A673 (cell line): Measurements from ENCODE around the gene PPP1R12A. TPM values are rescaled to one million over a fixed set of nuclear protein-coding genes. Genes with fewer than 3 reads are reported as not detected.

Experiments
- BruUV-seq: library from RNA; stranded (reverse); fragments of 400-500 nt; replicated peaks from 2 replicates; lab custom pipeline; 2021; lab: Mats Ljungman, UMichigan
- CTCF ChIA-PET: fragments of 300-600 bp; sonication (Branson Sonifier 250); formaldehyde crosslinking; loops from one replicate; lab custom pipeline; 2022; ENCODE audit warnings: antibody characterized with exemption; lab: Charles Lee
- POLR2A ChIA-PET: fragments of 300-600 bp; sonication (Branson Sonifier 250); formaldehyde crosslinking; loops from one replicate; lab custom pipeline; 2022; ENCODE audit warnings: antibody characterized with exemption; ENCODE audit not compliant: low non-redundant PET; lab: Charles Lee
- DNase-seq: peaks from one replicate; pipeline ENCODE4 v3.0.0-alpha.2; 2015; ENCODE audit warnings: low spot score
- H3K27ac ChIP-seq: fragments of 200-600 bp; sonication (generic); 2 replicates; pipeline ENCODE4 v1.5.1; 2016; ENCODE audit warnings: mixed run types, low read depth, mild to moderate bottlenecking, mixed read lengths, antibody characterized with exemption, low read length; ENCODE audit not compliant: poor library complexity, severe bottlenecking
- H3K27me3 ChIP-seq: fragments of 200-600 bp; sonication (generic); replicated peaks from 2 replicates; pipeline ENCODE4 v1.6.1; 2017; ENCODE audit warnings: mixed run types, low read depth, mild to moderate bottlenecking, mixed read lengths, antibody characterized with exemption, low read length; ENCODE audit not compliant: insufficient read depth, poor library complexity
- H3K36me3 ChIP-seq: fragments of 200-600 bp; sonication (generic); 2 replicates; pipeline ENCODE4 v1.6.1; 2016; ENCODE audit warnings: mixed run types, mild to moderate bottlenecking, mixed read lengths, antibody characterized with exemption, low read length; ENCODE audit not compliant: insufficient read depth, poor library complexity, severe bottlenecking
- H3K4me1 ChIP-seq: fragments of 200-600 bp; sonication (generic); 2 replicates; pipeline ENCODE4 v1.6.1; 2017; ENCODE audit warnings: mixed run types, mild to moderate bottlenecking, mixed read lengths, antibody characterized with exemption, low read length; ENCODE audit not compliant: insufficient read depth, poor library complexity, severe bottlenecking
- H3K4me3 ChIP-seq: fragments of 200-600 bp; sonication (generic); 2 replicates; pipeline ENCODE4 v1.5.1; 2016; ENCODE audit warnings: low read depth, mixed run types, mild to moderate bottlenecking, mixed read lengths, low read length; ENCODE audit not compliant: poor library complexity, severe bottlenecking
- H3K9me3 ChIP-seq: fragments of 200-600 bp; sonication (generic); 2 replicates; pipeline ENCODE4 v1.6.1; 2016; ENCODE audit warnings: mixed run types, low read depth, mild to moderate bottlenecking, mixed read lengths, antibody characterized with exemption, low read length; ENCODE audit not compliant: poor library complexity, severe bottlenecking
- CTCF ChIP-seq: fragments of 300-800, 200-600 bp; sonication (generic); conservative IDR thresholded peaks from 2 replicates; pipeline ENCODE4 v1.5.1; 2017; ENCODE audit warnings: low read depth, mild to moderate bottlenecking, antibody characterized with exemption, low read length, moderate library complexity, mixed read lengths
- EZH2 ChIP-seq: fragments of 200-600 bp; sonication (generic); IDR thresholded peaks from 2 replicates; pipeline ENCODE4 v1.6.1; 2017; ENCODE audit warnings: borderline replicate concordance, low read depth, mild to moderate bottlenecking, mixed read lengths, antibody characterized with exemption, low read length; ENCODE audit not compliant: poor library complexity, severe bottlenecking
- intact Hi-C: fragments of 100-400 bp; cut with micrococcal nuclease; formaldehyde crosslinking; loops from one replicate; pipeline ENCODE4 v1.10.0; 2022; ENCODE audit not compliant: unreplicated experiment
- total RNA-seq: library from RNA; stranded (reverse); gene quantifications from 2 replicates; pipeline ENCODE4 v1.2.3, GENCODE V29; 2021

Gene PPP1R12A
- total RNA-seq, 1 experiment from 2014 or later, result 80.8 TPM

GRCh38 chr12:79857675-79858074 lies 77.2 kb downstream of the PPP1R12A start:
- Histone ChIP-seq H3K27me3 (no peaks in the 10 kb centered on the region), H3K36me3 (peaks cover 5% of the 10 kb centered on the region), H3K9me3 (no peaks in the 10 kb centered on the region), H3K27ac (no peak overlapping the region), H3K4me3 (no peak overlapping the region), H3K4me1 (no peaks in the 10 kb centered on the region)
- ChIA-PET POLR2A (no interaction called here), CTCF (no interaction called here)
- DNase-seq, result no peak
- TF ChIP-seq CTCF (no peak), EZH2 (no peak)
- intact Hi-C loops, result no loop called here
- BruUV-seq, result no TSS peak

GRCh38 chr12:79850610-79851299 lies 84.1 kb downstream of the PPP1R12A start:
- no peak for DNase-seq
- peaks cover 19% of the 10 kb centered on the region for H3K9me3 ChIP-seq
- POLR2A ChIA-PET, result no interaction called here
- H3K36me3 ChIP-seq, result no peaks in the 10 kb centered on the region
- no peak overlapping the region for H3K27ac ChIP-seq
- H3K4me1 ChIP-seq, result peaks cover 22% of the 10 kb centered on the region
- CTCF ChIA-PET, result no interaction called here
- no peak for TF ChIP-seq EZH2
- intact Hi-C loops, result no loop called here
- H3K4me3 ChIP-seq, result no peak overlapping the region
- no peaks in the 10 kb centered on the region for H3K27me3 ChIP-seq
- BruUV-seq, result no TSS peak

GRCh38 chr12:79848339-79848738 lies 86.6 kb downstream of the PPP1R12A start:
- peaks cover 19% of the 10 kb centered on the region for H3K9me3 ChIP-seq
- no peak for TF ChIP-seq CTCF
- TF ChIP-seq EZH2, result no peak
- H3K36me3 ChIP-seq, result peaks cover 8% of the 10 kb centered on the region
- peak overlapping the region; percentile 32 for H3K27ac ChIP-seq
- intact Hi-C loops, result no loop called here
- no peaks in the 10 kb centered on the region for H3K27me3 ChIP-seq
- DNase-seq, result peak; percentile 78
- H3K4me1 ChIP-seq, result peaks cover 22% of the 10 kb centered on the region
- H3K4me3 ChIP-seq, result no peak overlapping the region
- ChIA-PET CTCF (no interaction called here), POLR2A (no interaction called here)
- BruUV-seq, result no TSS peak

DNA sequence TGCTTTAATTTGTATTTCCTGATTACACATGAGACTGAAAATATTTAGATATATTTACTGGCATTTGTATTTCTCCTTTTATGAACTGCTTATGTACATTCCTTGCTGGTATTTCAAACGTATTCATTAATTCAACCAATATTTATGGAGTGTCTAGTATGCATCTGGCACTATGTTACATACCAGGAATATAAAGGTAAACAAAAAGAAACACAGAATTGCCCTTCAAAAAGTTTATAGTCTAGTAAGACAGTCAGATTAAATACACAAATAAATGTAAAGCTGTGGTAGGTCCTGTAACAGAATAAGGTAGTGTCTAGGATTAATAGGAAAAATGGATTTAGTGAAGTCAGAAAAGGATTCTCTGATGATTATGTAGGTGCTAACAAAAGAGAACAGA lies 87.5 kb downstream of the PPP1R12A start:
- H3K4me1 ChIP-seq, result peaks cover 22% of the 10 kb centered on the region
- H3K9me3 ChIP-seq, result peaks cover 19% of the 10 kb centered on the region
- ChIA-PET POLR2A (no interaction called here), CTCF (no interaction called here)
- DNase-seq, result no peak
- H3K36me3 ChIP-seq, result peaks cover 14% of the 10 kb centered on the region
- H3K4me3 ChIP-seq, result no peak overlapping the region
- TF ChIP-seq CTCF (no peak), EZH2 (no peak)
- BruUV-seq, result no TSS peak
- no peaks in the 10 kb centered on the region for H3K27me3 ChIP-seq
- intact Hi-C loops, result no loop called here
- peak overlapping the region; percentile 32 for H3K27ac ChIP-seq
